Measurements from ENCODE around the gene NCK2.

DNA sequence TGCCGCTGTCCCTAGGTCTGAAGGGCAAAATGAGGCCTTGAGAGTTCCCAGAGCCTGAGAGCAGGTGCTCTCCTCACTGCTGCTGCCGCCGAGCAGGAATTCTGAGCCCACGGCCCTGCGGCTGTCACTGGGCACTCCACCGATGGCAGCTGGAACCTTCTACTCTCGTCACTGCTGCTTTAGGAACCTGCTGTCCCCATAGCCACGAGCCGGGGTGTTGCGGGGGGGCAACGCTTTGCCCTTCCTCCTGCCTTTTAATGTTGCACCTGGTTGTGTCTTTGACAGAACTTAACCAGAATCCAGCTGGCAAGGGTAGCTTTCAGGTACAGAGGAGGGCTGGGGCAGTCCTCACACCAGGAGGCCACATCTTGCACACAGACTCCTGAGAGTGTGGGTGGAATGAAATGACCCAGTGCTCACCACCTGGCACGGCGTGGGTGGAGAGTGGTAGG is 32.3 kb downstream of the NCK2 start:
- TF ChIP-seq SP1 (IDR thresholded peaks at IDR 0.05), result no peak
- TF ChIP-seq BHLHE40 (IDR thresholded peaks at IDR 0.05; ENCODE audit: borderline replicate concordance), result no peak
- no peak for TF ChIP-seq CTBP1 (IDR thresholded peaks at IDR 0.05; ENCODE audit: borderline replicate concordance)
- TF ChIP-seq, protein P1, sequence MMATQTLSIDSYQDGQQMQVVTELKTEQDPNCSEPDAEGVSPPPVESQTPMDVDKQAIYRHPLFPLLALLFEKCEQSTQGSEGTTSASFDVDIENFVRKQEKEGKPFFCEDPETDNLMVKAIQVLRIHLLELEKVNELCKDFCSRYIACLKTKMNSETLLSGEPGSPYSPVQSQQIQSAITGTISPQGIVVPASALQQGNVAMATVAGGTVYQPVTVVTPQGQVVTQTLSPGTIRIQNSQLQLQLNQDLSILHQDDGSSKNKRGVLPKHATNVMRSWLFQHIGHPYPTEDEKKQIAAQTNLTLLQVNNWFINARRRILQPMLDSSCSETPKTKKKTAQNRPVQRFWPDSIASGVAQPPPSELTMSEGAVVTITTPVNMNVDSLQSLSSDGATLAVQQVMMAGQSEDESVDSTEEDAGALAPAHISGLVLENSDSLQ (IDR thresholded peaks at IDR 0.05), result no peak
- no peak for TF ChIP-seq SUZ12 (IDR thresholded peaks at IDR 0.05)
- TF ChIP-seq LEF1 (IDR thresholded peaks at IDR 0.05; ENCODE audit: borderline replicate concordance), result no peak
- TF ChIP-seq FOXM1 (IDR thresholded peaks at IDR 0.05; ENCODE audit: borderline replicate concordance), result no peak
- no peak for TF ChIP-seq FOXA1 (IDR thresholded peaks at IDR 0.05)
- no peak for TF ChIP-seq ARNT (IDR thresholded peaks at IDR 0.05)
- TF ChIP-seq HDGF (IDR thresholded peaks at IDR 0.05; ENCODE audit: borderline replicate concordance), result no peak
- TF ChIP-seq ZNF384 (IDR thresholded peaks at IDR 0.05), result no peak
- no peak for TF ChIP-seq NFRKB (IDR thresholded peaks at IDR 0.05)
- TF ChIP-seq TARDBP (IDR thresholded peaks at IDR 0.05), result no peak
- no peak for TF ChIP-seq ELF4 (IDR thresholded peaks at IDR 0.05)

Measured in HEK293T (cell line).